Measurements from ENCODE around the gene FAM210B.

Gene FAM210B

DNA sequence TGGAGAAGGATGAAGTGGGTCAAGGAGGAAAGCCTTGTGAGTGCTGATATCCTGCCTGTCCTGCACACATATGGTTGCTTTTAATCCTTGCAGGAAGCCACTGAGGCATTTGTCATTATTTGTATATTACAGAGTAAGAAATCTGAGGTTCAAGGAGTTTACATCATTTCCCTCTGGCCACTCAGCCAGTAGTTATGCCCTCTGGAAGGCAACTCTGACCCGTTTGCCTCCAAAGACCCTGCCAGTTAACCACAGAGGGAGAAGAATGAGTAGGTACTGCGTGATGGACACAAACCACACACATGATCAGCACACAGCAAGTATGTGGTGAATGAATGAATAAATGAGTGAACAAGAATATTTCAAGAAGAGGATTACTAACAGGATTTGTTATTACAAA, 7.9 kb upstream of the FAM210B start:
- TF ChIP-seq CTCF (IDR thresholded peaks at IDR 0.05) (no peak), ZFX (IDR thresholded peaks at IDR 0.05; ENCODE audit: borderline replicate concordance) (no peak)
- no peak overlapping the region for H3K27ac ChIP-seq

- no peak overlapping the region for H3K27ac ChIP-seq
- TF ChIP-seq CTCF (IDR thresholded peaks at IDR 0.05) = no peak
- no peak for TF ChIP-seq ZFX (IDR thresholded peaks at IDR 0.05; ENCODE audit: borderline replicate concordance)
Measured at GRCh38 chr20:56352345-56353055, 6.3 kb upstream of the FAM210B start.

DNA sequence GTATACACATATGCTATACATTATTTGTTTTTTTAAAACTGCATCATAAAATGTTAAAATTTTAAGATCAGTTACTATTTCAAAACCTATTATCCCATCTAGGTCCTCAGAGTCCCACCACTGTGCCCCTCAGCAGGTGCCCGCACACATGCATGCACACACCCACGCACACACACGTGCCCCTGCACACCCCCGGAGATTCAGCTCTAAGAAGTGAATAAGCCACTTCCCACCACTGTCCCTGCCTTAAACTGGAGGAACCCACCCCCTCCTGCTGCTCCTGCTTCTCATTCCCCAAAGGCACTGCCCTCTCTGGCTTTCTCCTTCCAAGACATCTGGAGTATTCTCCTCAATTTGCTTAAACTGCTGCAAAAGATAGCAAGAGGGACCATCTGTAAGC, 5.4 kb upstream of the FAM210B start:
- TF ChIP-seq CTCF (IDR thresholded peaks at IDR 0.05) (no peak), ZFX (IDR thresholded peaks at IDR 0.05; ENCODE audit: borderline replicate concordance) (no peak)
- no peak overlapping the region for H3K27ac ChIP-seq

DNA sequence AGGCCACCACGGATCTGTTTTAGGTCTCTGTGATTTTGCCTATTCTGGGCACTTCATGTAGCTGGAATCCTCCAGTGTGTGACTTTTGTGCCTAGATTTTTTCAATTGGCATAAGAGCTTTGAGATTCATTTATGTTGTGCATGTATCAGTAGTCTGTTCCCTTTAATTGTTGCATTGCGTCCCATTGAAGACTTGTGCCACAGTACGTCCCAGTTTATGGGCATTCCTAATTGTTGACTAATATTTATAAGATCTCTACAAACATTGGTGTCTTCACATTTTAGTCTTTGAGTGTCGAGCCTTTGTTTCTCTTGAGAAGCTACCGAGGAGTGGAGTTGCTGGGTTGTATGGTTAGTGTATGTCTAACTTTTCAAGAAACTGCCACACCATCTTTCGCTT, 704 bp upstream of the FAM210B start:
- peak overlapping the region; percentile 52 for H3K27ac ChIP-seq
- no peak for TF ChIP-seq CTCF (IDR thresholded peaks at IDR 0.05)
- TF ChIP-seq ZFX (IDR thresholded peaks at IDR 0.05; ENCODE audit: borderline replicate concordance) = no peak

DNA sequence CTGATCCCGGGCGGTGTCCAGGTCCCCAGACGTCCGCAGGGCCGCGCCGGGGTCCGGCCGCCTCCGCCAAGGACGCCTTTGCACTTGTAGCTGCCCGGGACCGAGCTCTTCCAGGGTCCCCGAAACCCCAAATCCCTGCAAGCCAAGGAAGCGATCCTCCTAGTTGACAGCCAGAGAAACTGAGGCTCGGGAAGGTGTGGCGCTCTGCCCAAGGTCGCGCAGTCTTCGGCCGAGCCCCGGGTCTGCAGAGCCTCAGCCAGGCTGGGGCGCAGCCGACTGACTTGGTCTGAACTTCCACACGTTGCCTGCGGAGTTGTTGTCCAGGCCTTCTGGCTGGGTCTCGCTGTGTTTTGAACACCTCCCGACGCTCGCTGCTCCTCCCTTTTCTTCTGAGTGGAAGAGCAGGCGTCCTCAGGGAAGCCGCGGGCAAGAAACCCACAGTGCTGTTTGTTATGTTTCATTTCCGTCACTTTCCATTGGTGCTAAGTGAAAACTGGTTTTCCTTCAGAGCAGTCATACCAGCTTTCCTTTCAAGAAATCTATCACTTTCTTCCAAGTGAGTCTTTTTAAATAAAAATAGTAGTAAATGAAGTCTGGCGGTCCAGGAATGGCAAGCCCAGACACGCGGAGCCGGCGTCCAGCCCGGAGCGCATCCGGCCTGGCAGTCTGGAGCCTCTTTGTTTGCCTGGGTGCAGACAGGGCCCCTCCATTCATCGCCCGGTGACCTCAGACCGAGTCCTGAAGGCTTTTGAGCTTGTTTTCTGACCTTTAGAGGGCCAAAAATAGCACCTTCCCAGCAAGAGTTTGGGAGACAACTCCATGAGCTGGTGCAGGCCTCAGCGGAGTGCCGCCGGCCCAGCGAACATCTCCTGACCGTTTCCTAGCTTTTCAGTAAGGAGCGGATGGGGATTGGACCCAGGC, 698 bp downstream of the FAM210B start:
- H3K27ac ChIP-seq = no peak overlapping the region; the same call in 1 of the 2 replicates
- TF ChIP-seq ZFX (IDR thresholded peaks at IDR 0.05; ENCODE audit: borderline replicate concordance) (no peak), CTCF (IDR thresholded peaks at IDR 0.05) (no peak)

DNA sequence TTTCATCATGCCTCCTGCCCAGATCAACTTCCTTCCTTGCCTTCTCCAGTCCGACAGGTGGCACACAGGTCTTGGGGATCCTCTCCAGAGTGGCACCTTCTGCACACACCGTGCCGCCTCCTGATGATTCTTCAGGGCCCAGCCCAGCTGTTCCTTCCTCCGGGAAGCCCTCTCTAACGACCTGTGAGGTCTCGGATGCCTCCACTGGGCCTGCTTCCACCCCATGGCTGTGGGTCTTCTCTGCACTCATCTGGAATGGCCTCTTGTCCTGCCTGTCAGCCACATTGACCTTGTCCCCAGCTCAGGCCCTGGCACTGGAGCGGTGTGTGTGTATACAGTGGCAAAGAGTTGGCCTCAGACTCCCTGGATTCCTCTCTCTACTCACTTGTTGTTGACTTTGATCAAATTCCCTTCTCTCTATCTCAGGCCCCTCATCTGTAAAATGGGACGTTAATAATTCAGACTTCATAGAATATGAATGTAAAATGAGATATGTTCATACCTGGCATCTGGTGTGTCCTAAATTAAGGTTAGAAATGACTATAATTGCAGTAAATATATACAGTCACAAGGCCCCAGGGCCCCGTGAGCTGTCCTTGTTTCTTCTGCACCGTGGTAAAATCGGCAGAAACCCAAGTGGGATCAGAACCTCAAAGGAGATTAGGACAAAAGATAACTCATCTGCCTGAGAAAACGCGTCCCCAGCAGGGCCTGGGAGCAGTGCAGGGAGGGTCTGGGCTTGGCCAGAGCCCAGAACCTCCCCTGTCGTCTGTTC, 1.5 kb downstream of the FAM210B start:
- TF ChIP-seq CTCF (IDR thresholded peaks at IDR 0.05) (no peak), ZFX (IDR thresholded peaks at IDR 0.05; ENCODE audit: borderline replicate concordance) (no peak)
- no peak overlapping the region for H3K27ac ChIP-seq
